Fibroblast of pulmonary artery (primary cell): ENCODE measurements around the gene VGLL3.
A peak's percentile ranks its signal among the peaks of the same experiment; 100 is the strongest.
"Not testable (repeated sequence)": the region's sequence is repeated elsewhere in the genome, so short reads cannot be mapped to it uniquely, and the experiment has no call there.

Source experiments
- DNase-seq: peaks from one replicate; pipeline ENCODE4 v3.0.0-alpha.2; 2010; ENCODE audit warnings: low read depth
- H3K4me3 ChIP-seq: replicated peaks from 2 replicates; pipeline ENCODE4 v1.5.1; 2011; ENCODE audit warnings: low read depth, mild to moderate bottlenecking, control low read depth, low read length, moderate library complexity
- CTCF ChIP-seq: IDR thresholded peaks from 2 replicates; pipeline ENCODE4 v1.5.1; 2011; ENCODE audit warnings: mild to moderate bottlenecking, control low read depth, low read length, inconsistent platforms; ENCODE audit errors: missing control alignments

The VGLL3 gene

GRCh38 chr3:86982883-86983282 lies 8.1 kb downstream of the VGLL3 start:
- H3K4me3 ChIP-seq, result peak overlapping the region; percentile 0
- peak; percentile 92 for DNase-seq
- no peak for TF ChIP-seq CTCF

- peak; percentile 44 for DNase-seq
- H3K4me3 ChIP-seq, result no peak overlapping the region
- no peak for TF ChIP-seq CTCF
Measured at GRCh38 chr3:86978111-86978551, 12.8 kb downstream of the VGLL3 start.

- no peak overlapping the region for H3K4me3 ChIP-seq
- TF ChIP-seq CTCF, result no peak
- DNase-seq, result no peak
Measured at GRCh38 chr3:86976219-86976618, 14.7 kb downstream of the VGLL3 start.

GRCh38 chr3:86974177-86974576 lies 16.8 kb downstream of the VGLL3 start:
- not testable (repeated sequence) for H3K4me3 ChIP-seq, DNase-seq

GRCh38 chr3:86973440-86973839 lies 17.5 kb downstream of the VGLL3 start:
- TF ChIP-seq CTCF, result no peak
- DNase-seq, result peak; percentile 95
- no peak overlapping the region for H3K4me3 ChIP-seq

GRCh38 chr3:86969500-86970189 lies 21.3 kb downstream of the VGLL3 start:
- no peak overlapping the region for H3K4me3 ChIP-seq
- TF ChIP-seq CTCF, result peak; percentile 86
- peak; percentile 79 for DNase-seq

- H3K4me3 ChIP-seq, result no peak overlapping the region
- TF ChIP-seq CTCF, result no peak
- no peak for DNase-seq
Measured at GRCh38 chr3:86968244-86968932, 22.6 kb downstream of the VGLL3 start.
